ENCODE measurements around the gene METAP1D.
"Not testable (repeated sequence)": the region's sequence is repeated elsewhere in the genome, so short reads cannot be mapped to it uniquely, and the experiment has no call there.

The METAP1D gene

DNA sequence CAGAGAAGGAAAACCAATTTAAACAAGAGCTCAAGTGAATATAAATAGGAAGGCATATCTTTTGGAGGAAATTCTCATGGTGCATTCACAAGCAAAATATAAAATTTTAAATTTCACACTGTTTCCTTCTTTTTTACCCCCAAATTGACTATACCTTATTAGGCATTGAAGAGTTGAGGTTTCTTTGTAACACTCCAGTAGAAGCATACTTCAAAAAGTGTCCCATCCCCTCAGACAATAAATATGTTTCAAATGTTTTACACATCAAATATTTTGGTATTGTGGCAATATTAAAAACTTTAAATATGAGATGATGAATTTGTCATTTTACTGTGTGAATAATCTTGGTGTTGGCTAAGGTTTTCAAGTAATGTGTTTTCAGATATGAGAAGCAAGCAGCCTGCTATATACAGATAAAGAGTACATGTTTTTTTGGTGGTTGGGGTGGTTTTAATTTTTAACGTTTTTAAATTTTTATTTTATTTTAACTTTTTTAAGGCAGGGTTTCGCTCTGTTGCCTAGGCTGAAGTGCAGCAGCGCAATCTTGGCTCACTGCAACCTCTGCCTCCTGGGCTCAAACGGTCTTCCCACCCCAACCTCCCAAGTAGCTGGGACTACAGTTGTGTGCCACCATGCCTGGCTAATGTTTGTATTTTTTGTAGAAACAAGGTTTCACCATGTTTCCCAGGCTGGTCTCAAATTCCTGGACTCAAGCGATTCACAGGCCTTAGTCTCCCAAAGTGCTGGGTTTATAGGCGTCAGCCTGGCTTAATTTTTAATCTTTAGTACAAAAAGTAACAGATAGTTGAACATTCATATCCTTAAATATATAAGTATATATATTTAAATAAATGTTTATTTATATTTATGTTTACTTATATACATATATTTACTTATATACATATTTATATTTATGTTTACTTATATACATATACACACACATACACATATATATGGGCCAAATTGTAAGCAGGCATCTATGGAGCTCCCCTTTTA, 49.1 kb downstream of the METAP1D start:
- DNase-seq (ENCODE audit: low read depth in 2 of 2): no peak

DNA sequence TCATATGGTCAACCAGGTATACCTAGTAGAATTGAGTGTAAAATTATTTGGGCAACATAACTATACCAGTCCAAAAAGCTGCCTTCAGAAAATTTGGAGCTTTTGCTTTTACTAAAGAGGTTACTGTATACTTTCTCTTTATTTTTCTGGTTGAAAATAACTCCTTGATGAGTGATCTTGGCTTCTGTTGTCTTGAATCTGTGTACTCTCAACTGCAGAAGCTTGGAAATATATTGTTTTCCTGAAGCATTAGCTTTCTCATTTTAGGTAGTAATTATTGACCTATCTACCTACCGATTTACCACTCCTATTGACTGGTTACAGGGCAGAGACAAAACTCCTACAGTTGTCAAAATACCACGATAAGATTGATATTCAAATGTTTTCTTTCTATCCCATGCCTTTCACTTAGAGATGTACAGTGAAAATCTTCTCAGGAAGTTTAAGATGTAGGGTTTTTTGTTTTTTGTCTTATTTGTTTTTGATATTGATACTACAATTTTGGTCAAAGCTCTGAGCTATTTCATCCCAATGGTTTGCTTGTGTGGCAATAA, 49.9 kb downstream of the METAP1D start:
- DNase-seq (ENCODE audit: low read depth in 2 of 2): no peak

DNA sequence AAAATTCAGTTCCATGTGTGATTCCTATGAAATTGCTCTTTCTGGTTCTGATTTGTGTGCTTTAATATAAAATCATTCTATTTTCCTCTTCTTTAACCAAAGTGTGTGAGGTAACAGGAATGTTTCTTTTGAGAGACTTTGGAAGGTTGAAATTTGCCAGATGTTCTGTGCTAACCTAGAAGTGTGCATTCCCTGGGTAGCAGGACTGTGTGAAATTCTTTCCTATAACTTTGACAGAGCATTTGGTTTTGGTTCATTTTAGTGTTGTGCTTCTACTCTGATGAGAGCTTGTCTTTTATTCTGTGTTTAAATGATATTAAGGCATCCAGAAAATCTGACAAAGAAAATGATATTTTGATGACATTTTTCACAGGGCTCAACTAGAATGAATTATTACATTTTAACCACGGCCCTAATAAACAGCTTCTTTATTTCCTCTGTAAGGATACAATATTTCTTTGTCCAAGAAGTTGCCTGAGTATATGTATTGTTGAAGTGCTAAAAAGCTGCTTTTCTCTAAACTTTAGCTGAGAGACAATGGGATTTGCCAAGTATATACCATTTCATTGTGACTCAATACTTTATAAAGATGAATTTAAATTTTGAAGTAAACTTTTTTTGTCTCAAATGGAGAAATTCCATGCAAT, 50.8 kb downstream of the METAP1D start:
- DNase-seq (ENCODE audit: low read depth in 2 of 2): no peak

DNA sequence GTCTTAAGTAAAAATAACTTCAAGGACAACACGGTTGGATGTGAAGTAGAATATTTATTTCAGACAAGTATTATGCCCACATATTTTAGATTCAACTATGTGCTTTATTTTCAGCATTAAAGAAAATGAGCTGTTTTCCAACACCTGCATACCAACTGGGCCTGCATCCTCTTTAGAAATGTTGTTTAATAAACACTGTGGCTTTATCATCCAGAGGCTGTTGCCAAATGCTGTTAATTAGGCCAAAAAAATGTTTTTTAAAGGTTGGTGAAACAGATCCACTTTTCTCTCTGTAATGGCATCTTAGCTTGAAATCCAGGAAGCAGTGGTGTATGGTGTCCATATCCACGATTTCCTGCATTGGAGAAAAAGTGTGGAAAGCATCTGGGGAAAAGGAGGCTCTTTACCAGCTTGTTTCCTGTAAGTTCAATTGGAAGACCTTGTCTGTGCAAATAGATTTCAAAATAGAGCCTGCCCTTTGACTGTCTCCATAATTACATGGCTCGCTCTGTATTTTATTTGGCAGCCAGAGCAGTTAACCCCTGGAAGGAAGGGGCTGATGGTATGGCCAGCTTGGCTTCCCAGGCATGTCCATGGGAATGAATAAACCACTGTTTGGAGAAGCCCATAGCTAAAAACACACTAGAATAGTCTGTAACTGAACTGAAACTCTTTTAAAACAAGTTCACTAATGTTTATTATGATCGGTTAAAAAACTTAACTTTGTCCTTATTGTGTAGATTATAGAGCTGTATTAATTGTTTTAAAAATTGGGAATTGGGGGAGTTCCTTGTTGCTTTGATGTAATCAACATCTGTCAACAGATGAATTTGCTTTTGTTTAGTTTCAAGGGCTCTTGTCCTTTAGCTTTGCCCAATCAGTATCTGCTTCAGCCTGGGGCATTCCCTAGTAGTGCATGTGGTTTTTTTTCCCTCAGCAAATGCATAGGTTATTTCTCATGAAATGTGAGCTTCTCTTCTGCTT, 52.5 kb downstream of the METAP1D start:
- DNase-seq (ENCODE audit: low read depth in 2 of 2): no peak

DNA sequence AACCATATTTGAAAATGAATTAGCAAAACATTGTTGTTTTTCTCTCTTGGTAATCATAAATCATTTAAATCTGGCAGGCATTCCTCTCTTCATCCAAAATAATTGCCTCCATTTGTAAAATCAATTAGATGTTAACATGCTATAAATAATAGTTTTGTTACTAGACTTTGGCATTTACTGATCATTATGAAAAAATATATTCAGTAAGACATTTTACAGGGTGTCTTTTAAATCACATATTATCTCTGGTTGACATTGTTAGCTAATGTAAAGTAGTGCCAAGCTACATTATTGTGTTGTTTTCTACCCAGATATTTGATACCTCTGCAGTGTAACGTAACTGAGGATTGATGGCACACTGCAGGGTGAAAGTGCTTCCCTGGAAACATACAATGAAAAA, 53.7 kb downstream of the METAP1D start:
- no peak for DNase-seq (ENCODE audit: low read depth in 2 of 2)

DNA sequence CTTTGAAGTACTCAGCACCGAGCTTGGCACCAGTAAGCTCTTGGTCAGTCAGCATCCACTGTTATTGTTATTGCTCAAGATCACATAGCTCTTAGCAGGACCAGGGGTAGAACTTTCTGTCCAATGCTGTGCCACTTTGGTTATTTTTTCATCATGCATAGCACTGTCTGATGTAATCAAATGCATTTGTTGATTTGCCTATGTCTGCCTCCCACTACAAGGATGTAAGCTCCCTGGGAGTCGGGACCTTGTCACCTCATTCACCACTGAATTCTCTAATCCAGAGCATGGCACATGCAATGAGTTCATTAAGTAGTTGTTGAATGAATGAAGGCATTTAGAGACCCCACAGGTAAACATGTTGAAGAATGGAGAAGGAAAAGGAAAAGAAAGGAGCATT, 56.5 kb downstream of the METAP1D start:
- no peak for DNase-seq (ENCODE audit: low read depth in 2 of 2)

DNA sequence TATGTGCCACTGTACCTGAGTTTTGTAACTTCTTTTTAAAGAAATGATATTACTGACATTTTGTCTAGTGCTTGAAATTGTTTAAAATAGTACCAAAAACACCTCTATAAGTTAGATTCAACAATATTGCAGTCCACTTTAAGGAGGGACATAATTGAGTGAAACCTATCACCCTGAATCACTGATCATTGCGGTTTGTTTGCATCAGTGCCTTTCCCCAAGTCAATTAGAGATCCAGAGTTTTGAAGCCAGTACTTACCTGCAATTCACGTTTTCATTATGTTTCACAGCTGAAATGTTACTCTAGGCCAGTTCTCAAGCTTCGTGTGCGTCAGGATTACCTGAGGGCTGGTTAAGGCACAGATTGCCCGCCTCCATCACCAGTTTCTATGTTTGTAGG, 58.9 kb downstream of the METAP1D start:
- DNase-seq (ENCODE audit: low read depth in 2 of 2): no peak

DNA sequence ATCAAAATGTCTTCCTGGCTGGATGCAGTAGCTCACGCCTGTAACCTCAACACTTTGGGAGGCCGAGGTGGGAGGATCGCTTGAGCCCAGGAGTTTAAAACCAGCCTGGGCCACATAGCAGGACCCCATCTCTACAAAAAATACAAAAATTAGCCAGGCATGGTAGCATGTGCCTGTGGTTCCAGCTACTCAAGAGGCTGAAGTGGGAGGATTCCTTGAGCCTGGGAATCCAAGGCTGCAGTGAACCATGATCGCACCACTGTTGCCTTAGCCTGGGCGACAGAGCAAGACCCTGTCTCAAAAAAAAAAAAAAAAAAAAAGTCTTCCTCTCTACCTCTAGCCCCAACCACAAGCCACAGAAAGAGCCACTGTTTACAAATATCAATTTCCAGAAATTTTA, 60.4 kb downstream of the METAP1D start:
- not testable (repeated sequence) for DNase-seq (ENCODE audit: low read depth in 2 of 2)

DNA sequence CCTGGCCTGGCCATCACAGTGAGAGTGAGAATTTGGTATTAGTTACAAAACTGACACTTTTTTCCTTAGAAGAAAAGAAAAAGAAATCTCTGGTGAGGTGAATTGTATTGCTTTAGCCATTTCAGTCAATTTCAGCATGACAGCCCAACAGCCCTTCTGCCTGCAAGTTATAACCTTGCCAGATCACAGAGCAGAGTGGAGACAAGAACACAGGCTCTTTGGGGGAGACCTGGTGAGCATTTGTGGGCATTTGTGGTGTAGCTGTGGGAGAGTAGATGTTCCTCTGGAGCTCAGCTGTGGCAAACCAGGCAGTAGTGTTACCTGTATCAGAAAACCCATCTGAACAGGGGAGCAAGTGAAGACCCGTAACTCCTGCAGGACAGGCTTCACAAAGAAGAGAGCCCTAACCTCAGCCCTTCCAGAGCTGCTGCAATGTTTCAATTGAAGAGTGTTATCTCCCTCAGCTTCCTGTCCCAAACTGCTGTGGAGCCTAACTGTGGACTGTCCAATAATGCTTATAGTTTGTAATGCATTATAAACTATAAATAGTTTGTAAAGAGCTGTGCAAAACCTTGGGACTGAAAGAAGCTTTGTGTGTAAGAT, 62.8 kb downstream of the METAP1D start:
- no peak for DNase-seq (ENCODE audit: low read depth in 2 of 2)

DNA sequence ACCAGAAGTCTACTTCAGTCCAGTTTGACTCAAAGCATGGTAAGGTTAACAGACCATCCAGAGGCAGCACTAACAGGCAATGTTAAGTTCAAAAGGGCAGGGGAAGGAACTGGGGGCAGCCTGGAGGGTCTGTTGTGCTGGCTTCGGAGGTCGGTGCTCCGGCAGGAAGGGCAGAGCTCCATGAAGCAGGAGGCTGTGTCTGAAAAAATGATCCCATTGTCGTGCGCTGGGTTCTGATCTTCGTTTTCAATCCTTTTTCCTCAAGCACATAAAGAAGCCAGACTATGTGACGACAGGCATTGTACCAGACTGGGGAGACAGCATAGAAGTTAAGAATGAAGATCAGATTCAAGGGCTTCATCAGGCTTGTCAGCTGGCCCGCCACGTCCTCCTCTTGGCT, 63.7 kb downstream of the METAP1D start:
- no peak for DNase-seq (ENCODE audit: low read depth in 2 of 2)

DNA sequence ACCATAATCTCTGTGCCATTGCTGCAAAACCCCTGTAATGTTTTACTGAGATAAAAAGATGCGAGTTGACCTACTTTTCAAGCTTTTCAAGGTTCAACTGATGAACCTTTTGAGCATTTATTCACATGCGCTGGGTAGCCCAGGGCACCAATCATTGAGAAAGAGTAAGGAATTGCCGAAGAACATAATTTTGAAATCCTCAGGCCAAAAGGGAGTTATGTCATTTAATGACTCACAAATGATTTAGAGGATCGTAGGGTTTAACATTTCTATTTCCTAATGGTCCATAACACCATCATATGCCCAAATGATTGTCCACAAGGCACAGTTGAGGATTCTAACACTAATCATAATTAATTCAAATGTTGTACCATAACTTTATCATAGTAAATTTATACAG, 65.4 kb downstream of the METAP1D start:
- no peak for DNase-seq (ENCODE audit: low read depth in 2 of 2)

DNA sequence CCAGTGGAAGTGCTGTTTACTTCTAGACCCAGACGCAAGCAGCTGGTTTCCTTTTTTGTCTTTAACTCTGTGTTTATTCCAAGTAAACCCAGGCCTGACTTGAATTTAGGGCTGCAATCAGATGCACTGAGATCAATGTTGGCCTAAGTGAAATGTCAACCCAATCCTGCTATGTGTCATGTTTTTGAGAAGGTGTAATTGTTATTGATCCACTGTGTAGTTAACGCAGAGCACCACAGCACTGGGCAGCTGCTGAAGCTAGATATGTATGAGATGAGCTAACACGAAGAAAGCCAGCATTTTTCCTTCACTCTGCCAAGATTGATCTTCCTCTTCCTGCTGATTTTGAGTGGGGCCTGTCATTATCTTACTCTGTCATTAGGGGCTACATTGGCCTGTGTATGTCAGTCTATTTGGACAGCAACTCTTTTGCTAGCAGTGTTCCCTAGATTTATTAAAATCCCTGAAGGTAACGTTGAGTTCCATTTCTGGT, 66.7 kb downstream of the METAP1D start:
- DNase-seq (ENCODE audit: low read depth in 2 of 2): no peak

DNA sequence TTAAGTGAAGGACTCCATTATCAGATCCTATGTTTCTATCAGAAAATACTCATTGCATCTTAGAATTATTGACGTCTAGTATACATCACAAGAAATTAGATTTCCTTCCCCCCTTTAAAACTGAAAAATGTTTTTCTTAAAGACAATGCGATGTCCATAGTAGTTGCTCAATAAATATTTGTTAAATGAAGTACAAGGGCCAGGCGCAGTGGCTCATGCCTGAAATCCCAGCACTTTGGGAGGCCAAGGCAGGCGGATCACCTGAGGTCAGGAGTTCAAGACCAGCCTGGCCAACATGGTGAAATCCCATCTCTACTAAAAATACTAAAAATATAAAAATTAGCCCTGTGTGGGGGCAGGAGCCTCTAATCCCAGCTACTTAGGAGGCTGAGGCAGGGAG, 68.2 kb downstream of the METAP1D start:
- not testable (repeated sequence) for DNase-seq (ENCODE audit: low read depth in 2 of 2)

DNA sequence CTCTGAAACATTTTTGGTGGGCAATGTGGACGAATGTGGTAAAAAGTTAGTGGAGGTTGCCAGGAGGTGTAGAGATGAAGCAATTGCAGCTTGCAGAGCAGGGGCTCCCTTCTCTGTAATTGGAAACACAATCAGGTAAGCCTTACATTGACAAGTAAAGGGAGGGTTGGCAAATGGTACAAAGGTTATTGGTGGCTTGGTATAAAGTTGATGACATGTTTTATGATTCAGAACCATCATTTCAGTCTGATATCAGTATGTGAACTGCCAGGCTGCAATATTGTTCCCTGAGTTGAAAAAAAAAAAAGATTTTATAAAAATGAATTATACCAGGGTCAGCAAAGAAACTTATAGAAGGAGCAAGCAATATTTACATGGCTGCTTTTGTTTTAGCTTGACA, 71.2 kb downstream of the METAP1D start:
- no peak for DNase-seq (ENCODE audit: low read depth in 2 of 2)

DNA sequence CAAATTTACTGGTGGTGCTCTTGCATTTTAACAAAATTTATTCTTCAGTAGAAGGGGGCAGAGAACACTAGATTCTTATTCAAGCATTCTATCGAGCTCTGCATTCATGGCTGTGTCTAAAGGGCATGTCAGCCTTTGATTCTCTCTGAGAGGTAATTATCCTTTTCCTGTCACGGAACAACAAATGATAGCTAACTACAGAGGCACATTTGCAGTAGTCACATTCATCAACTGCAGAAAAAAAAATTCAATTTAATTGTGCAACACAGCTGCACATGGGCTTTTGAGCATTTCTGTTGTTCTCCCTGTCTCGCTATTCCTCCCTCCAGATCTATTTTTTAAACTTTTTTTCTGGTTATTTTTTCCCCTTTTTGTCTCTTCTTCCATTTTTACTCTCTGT, 72.5 kb downstream of the METAP1D start:
- no peak for DNase-seq (ENCODE audit: low read depth in 2 of 2)

DNA sequence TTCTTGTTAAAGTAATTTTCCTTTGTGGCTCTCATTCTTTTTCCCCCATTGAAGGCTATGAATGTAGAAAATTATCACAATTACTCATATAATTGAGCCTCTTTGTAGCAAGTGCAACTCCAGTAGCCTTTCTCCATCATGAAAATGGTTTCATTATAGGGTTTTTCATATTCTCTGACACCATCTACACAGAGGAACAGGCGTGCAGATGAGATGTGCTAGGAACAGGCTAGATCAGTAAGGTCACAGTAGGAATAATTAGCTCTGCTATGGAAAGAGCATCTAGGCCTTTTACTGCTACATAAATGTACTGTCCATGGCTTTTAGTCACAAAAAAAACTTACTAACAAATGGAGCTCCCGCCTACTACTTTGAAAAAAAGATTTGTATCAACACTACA, 73.0 kb downstream of the METAP1D start:
- no peak for DNase-seq (ENCODE audit: low read depth in 2 of 2)

DNA sequence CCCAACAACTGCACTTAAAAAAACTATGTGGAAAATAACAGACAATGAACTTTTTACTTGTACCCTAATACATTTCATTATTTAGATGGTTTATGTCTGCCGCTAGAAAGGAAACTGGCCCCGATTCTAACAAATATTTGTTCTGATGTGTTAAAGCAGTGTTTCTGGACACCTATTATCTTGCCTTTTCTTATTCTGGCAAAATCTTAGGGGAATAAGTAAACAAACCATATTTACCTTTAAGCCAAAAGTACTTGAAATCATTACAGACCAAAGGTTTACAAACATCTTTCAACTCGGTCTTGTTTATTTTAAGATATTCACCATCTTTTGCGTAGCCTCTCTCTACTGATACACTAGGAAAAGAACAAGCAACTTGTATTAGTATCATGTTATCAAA, 73.8 kb downstream of the METAP1D start:
- no peak for DNase-seq (ENCODE audit: low read depth in 2 of 2)

DNA sequence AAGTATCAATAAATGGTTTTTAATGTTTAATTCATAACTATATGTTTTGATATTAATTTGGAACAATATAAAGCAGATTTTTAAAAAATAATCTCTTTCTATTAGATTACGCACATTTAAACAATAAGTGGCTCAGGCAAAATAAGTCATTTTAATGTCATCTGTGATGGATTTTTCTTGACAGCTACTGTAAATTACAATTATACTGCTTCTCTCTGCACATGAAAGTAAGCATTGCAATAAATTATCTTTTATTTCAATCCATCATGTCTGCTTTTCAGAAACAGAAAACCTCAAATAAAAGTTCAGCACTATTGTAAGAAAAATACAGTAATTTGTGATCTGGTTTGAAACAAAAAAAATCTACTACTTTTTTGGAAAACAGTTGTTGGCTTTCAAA, 74.5 kb downstream of the METAP1D start:
- no peak for DNase-seq (ENCODE audit: low read depth in 2 of 2)

DNA sequence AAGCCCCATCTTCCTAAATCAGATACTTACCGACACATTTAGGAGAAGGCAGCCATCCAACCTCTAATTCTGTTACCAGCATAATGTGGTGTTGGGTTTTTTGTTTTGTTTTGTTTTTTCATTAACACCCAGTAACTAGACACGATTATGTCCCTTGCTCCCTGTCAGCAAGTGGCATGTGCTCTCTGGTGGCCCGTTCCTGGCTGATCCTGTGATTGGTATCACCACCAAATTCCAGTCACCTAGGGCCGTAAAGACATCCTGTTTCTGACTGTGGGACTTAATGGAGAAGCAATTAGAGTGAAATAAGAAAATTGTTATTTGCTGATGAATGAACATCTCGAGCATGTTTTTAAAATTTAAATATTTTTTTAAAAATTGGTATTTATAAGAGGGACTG, 79.7 kb downstream of the METAP1D start:
- no peak for DNase-seq (ENCODE audit: low read depth in 2 of 2)

DNA sequence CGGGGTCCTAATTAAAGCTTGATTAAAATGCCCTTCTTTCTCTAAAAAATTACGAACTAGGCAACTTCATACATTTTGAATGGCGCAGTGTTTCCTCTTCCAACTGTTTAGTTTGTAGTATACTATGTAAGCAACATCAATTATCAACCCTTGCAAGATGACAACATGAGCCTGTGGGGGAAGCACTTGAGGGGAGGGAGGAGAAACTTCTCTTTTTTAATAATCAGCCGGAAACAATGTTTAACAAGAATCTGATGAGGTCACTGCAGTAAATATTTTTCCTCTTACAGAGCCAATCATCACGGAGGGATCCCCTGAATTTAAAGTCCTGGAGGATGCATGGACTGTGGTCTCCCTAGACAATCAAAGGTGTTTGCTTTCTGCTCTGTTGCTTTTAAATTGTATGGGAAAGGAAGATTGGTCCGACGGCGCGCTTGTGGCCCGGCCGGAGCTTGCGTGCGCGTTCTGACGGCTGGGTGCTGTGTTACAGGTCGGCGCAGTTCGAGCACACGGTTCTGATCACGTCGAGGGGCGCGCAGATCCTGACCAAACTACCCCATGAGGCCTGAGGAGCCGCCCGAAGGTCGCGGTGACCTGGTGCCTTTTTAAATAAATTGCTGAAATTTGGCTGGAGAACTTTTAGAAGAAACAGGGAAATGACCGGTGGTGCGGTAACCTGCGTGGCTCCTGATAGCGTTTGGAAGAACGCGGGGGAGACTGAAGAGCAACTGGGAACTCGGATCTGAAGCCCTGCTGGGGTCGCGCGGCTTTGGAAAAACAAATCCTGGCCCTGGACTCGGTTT, 80.3 kb downstream of the METAP1D start:
- DNase-seq (ENCODE audit: low read depth in 2 of 2): no peak

Data from activated CD8-positive, alpha-beta memory T cell treated with anti-CD3 and anti-CD28 coated beads for 4 hours (primary cell).